ENCODE measurements around the gene SLC49A3. TPM values are rescaled to one million over a fixed set of nuclear protein-coding genes. Genes with fewer than 3 reads are reported as not detected.

SLC49A3 gene
- total and polyA plus RNA-seq, 2 of the 8 experiments (the other 6 are each of a cell fraction or from before 2014, with no cell fraction given) = 5.0 to 8.8 TPM

DNA sequence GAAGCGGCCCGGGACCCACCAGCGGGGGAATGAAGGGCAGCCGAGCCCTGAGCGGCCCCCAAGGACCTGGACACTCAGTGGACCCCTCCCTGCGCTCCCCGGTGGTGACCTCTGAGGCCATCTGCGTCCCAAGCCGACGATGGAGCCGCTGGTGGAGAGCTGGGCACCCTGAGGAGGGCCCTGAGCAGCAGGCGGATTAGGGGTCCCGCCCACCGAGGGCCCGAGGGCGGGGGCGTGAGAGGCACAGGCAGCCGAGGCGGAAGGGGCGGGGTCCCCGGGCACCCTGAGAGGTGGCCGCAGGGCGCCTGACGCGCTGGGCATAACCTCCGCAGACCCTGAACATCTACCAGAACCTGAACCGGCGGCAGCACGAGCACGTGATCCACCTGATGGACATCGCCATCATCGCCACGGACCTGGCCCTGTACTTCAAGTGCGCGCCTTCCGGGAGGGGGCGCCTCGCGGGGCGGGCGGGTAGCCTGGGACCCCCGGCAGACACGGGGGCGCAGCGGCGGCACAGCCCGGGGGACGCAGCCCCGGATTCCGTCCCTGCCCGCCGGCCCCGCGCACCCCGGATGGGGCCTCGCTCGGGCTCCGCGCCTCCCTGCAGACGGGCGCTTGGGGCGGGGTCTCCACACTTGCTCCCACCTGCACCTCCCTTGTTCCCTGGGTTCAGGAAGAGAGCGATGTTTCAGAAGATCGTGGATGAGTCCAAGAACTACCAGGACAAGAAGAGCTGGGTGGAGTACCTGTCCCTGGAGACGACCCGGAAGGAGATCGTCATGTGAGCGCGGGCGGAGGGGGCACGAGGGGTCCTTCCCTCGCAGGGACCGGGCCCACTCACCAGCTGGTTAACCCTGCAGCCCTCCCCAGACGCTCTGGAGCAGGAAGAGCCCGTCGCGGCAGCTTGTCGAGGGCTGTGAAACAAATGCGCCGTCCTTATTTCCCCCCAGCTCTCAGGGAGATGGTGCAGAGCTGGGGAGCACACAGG is 25.2 kb downstream of the SLC49A3 start:
- Histone ChIP-seq H3K4me3 (ENCODE audit: extremely low read depth in 1 of 4, insufficient read depth in 2 of 4, low read depth in 3 of 4, low read length in 4 of 4) (peak overlapping the region; percentile 61 to 87 (median 74)), H2BK15ac (ENCODE audit: low read length) (no peak overlapping the region), H3K27ac (ENCODE audit: low read depth, low read length) (peak overlapping the region; percentile 8; the same call in 1 of the 2 replicates), H3K14ac (ENCODE audit: insufficient read length) (no peak overlapping the region), H3K4me2 (ENCODE audit: insufficient read depth in 1 of 2, low read depth in 2 of 2, low read length in 2 of 2) (peak overlapping the region; percentile 65 to 89), H2BK5ac (ENCODE audit: low read depth, low read length) (peak overlapping the region; percentile 40; the same call in 1 of the 2 replicates), H3K4me1 (replicated peaks in 1 of 4; ENCODE audit: control insufficient read depth in 3 of 4, insufficient read depth in 4 of 4, low read length in 3 of 4) (no peaks in the 10 kb centered on the region; a peak in 1 of 7 replicates), H4K91ac (replicated peaks; ENCODE audit: insufficient read length, low read length) (peak overlapping the region; percentile 65), H3K27me3 (replicated peaks in 1 of 4; ENCODE audit: control insufficient read depth in 3 of 4, extremely low read depth in 1 of 4, insufficient read depth in 3 of 4, low read length in 3 of 4) (no peaks in the 10 kb centered on the region), H2BK20ac (ENCODE audit: low read length) (no peak overlapping the region), H4K20me1 (replicated peaks in 1 of 2; ENCODE audit: control insufficient read depth in 1 of 2, insufficient read depth in 2 of 2, low read length in 2 of 2) (peaks cover 0 to 16% of the 10 kb centered on the region in 2 experiments), H3K9me3 (ENCODE audit: insufficient read depth in 2 of 2, low read depth in 1 of 2, low read length in 1 of 2) (no peaks in the 10 kb centered on the region), H3K79me1 (ENCODE audit: low read depth, low read length) (no peaks in the 10 kb centered on the region), H3K23ac (ENCODE audit: insufficient read length) (no peak overlapping the region), H2BK120ac (replicated peaks; ENCODE audit: low read depth, low read length) (no peak overlapping the region), H2BK12ac (ENCODE audit: low read depth, low read length) (no peak overlapping the region), H2AFZ (ENCODE audit: low read length) (peak overlapping the region; percentile 77), H2AK5ac (ENCODE audit: low read depth, low read length) (no peak overlapping the region), H3K36me3 (ENCODE audit: control insufficient read depth in 2 of 4, insufficient read depth in 4 of 4, low read length in 3 of 4) (no peaks in the 10 kb centered on the region; a peak in 1 of 8 replicates), H3K79me2 (ENCODE audit: control insufficient read depth in 1 of 2, insufficient read depth in 2 of 2, low read length in 2 of 2) (no peaks in the 10 kb centered on the region), H4K5ac (ENCODE audit: insufficient read length, low read depth, low read length) (peak overlapping the region; percentile 83), H3K56ac (replicated peaks; ENCODE audit: insufficient read length, low read depth, low read length) (no peak overlapping the region), H3K4ac (replicated peaks; ENCODE audit: insufficient read length, low read depth, low read length) (peak overlapping the region; percentile 53), H3K9ac (replicated peaks in 1 of 4; ENCODE audit: extremely low read depth in 1 of 4, low read depth in 3 of 4, low read length in 3 of 4) (peak overlapping the region in 3 of 4 experiments; percentile 38 to 50 (median 43); a peak in 5 of 7 replicates), H3K18ac (ENCODE audit: extremely low read depth, low read length) (peak overlapping the region; percentile 32), H4K8ac (ENCODE audit: extremely low read depth, insufficient read depth, low read length) (peak overlapping the region; percentile 68), H3K23me2 (ENCODE audit: low read depth, low read length) (peaks cover 7% of the 10 kb centered on the region; the same call in 1 of the 2 replicates)
- ChIA-PET POLR2A (ENCODE audit: partially characterized antibody) (interaction anchor here (0.9 to 5.0 kb wide), 7 partner anchors 9 to 88 kb away, joined by 3 to 53 read pairs (median 6); partner anchors contain the start of genes ATP5ME, MYL5 and PDE6B), CTCF (ENCODE audit: partially characterized antibody) (interaction anchor here (0.7 to 3.0 kb wide), 9 partner anchors 10 to 62 kb away, joined by 3 to 22 read pairs (median 4); partner anchors contain the start of genes ATP5ME and MYL5)
- DNase-seq (ENCODE audit: low read depth in 1 of 2, low spot score in 2 of 2) = no peak
- no peak for FAIRE-seq
- 10% methylated on average over 45 of the region's 80 CpGs; no CpG with 5 or more reads in 1 of the 2 experiments for WGBS, 2 experiments (ENCODE audit: extremely low coverage in 1 of 2, insufficient coverage in 1 of 2, insufficient read length in 1 of 2, insufficient replicate concordance in 2 of 2, low coverage in 1 of 2, low lambda C conversion rate in 2 of 2, missing lambda C conversion rate in 1 of 2)
- TF ChIP-seq, protein P1, sequence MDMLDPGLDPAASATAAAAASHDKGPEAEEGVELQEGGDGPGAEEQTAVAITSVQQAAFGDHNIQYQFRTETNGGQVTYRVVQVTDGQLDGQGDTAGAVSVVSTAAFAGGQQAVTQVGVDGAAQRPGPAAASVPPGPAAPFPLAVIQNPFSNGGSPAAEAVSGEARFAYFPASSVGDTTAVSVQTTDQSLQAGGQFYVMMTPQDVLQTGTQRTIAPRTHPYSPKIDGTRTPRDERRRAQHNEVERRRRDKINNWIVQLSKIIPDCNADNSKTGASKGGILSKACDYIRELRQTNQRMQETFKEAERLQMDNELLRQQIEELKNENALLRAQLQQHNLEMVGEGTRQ (IDR thresholded peaks at IDR 0.05; ENCODE audit: low read length) = peak; percentile 69
- TF ChIP-seq SUZ12 (IDR thresholded peaks at IDR 0.05; ENCODE audit: low read length) = no peak
- no peak for TF ChIP-seq RAD21 (IDR thresholded peaks at IDR 0.05 in 1 of 2, conservative IDR thresholded peaks at IDR 0.05 in 1 of 2; ENCODE audit: low read depth in 2 of 2, low read length in 2 of 2)
- 0 out of 2 replicates have a peak, but pooled peaks have one; percentile 44 for TF ChIP-seq TEAD4 (IDR thresholded peaks at IDR 0.05; ENCODE audit: low read depth, low read length)
- peak in 1 of 2 experiments; percentile 18; a peak in 1 of 4 replicates for TF ChIP-seq SIN3A (conservative IDR thresholded peaks at IDR 0.05 in 1 of 2, IDR thresholded peaks at IDR 0.05 in 1 of 2; ENCODE audit: low read depth in 1 of 2, low read length in 2 of 2)
- TF ChIP-seq SAP30 (IDR thresholded peaks at IDR 0.05; ENCODE audit: insufficient read depth, insufficient replicate concordance, low read length) = no peak
- no peak for TF ChIP-seq RXRA (IDR thresholded peaks at IDR 0.05; ENCODE audit: insufficient read depth, low read depth, low read length)

Measured in H1 (cell line).